Neural cell (in vitro differentiated cells): ENCODE results near the gene MTRFR. TPM values are rescaled to one million over a fixed set of nuclear protein-coding genes. Genes with fewer than 3 reads are reported as not detected.

Source experiments
- H2AFZ ChIP-seq: fragments of 200-600, 300-800 bp; sonication (generic), shearing (Covaris generic); 2 replicates; pipeline ENCODE4 v1.6.0; 2014; ENCODE audit warnings: low read depth, mild to moderate bottlenecking, antibody characterized with exemption, low read length, moderate library complexity
- H3F3A ChIP-seq: fragments of 200-600 bp; shearing (Covaris generic); 2 replicates; pipeline ENCODE4 v1.6.1; 2016; ENCODE audit warnings: mild to moderate bottlenecking, moderate library complexity, mixed read lengths, antibody characterized with exemption, low read length; ENCODE audit not compliant: insufficient read depth, poor library complexity, severe bottlenecking
- H3K27ac ChIP-seq: fragments of 200-600, 300-800 bp; sonication (generic), shearing (Covaris generic); 2 replicates; pipeline ENCODE4 v1.5.1; 2014; ENCODE audit warnings: mild to moderate bottlenecking, low read length, moderate library complexity
- H3K27me3 ChIP-seq: fragments of 300-800, 200-600 bp; sonication (generic), shearing (Covaris generic); 2 replicates; pipeline ENCODE4 v1.6.0; 2014; ENCODE audit warnings: mild to moderate bottlenecking, low read depth, low read length, moderate library complexity; ENCODE audit not compliant: insufficient read depth
- H3K36me3 ChIP-seq: fragments of 300-800, 200-600 bp; sonication (generic), shearing (Covaris generic); 2 replicates; pipeline ENCODE4 v1.5.1; 2014; ENCODE audit warnings: mild to moderate bottlenecking, antibody characterized with exemption, low read length, moderate library complexity; ENCODE audit not compliant: insufficient read depth
- H3K4me2 ChIP-seq: fragments of 300-800, 200-600 bp; sonication (generic), shearing (Covaris generic); 2 replicates; pipeline ENCODE4 v1.6.0; 2014; ENCODE audit warnings: mild to moderate bottlenecking, low read length
- H3K4me3 ChIP-seq: fragments of 300-800, 200-600 bp; sonication (generic), shearing (Covaris generic); 2 replicates; pipeline ENCODE4 v1.5.1; 2014; ENCODE audit warnings: mild to moderate bottlenecking, low read length, moderate library complexity
- H3K79me2 ChIP-seq: fragments of 200-600 bp; shearing (Covaris generic); replicated peaks from 2 replicates; pipeline ENCODE4 v1.6.0; 2014; ENCODE audit warnings: mild to moderate bottlenecking, low read length, moderate library complexity; ENCODE audit not compliant: insufficient read depth
- H3K9ac ChIP-seq: fragments of 300-800, 200-600 bp; sonication (generic), shearing (Covaris generic); 2 replicates; pipeline ENCODE4 v1.6.1; 2016; ENCODE audit warnings: mild to moderate bottlenecking, low read length, mixed read lengths
- H3K9me2 ChIP-seq: fragments of 200-600 bp; shearing (Covaris generic); 2 replicates; pipeline ENCODE4 v1.6.1; 2016; ENCODE audit warnings: mild to moderate bottlenecking, low read length, mixed read lengths; ENCODE audit not compliant: insufficient read depth
- H3K9me3 ChIP-seq: fragments of 200-600, 300-800 bp; sonication (generic), shearing (Covaris generic); 2 replicates; pipeline ENCODE4 v1.6.1; 2016; ENCODE audit warnings: mild to moderate bottlenecking, mixed run types, low read length, moderate library complexity, mixed read lengths
- H4K20me1 ChIP-seq: fragments of 200-600 bp; shearing (Covaris generic); 2 replicates; pipeline ENCODE4 v1.6.1; 2016; ENCODE audit warnings: mild to moderate bottlenecking, mixed run types; ENCODE audit not compliant: insufficient read depth
- CTCF ChIP-seq: fragments of 450-650 bp; IDR thresholded peaks from 2 replicates; pipeline ENCODE4 v1.5.1; 2014; ENCODE audit warnings: antibody characterized with exemption, mild to moderate bottlenecking, moderate library complexity; ENCODE audit not compliant: poor library complexity, severe bottlenecking
- EP300 ChIP-seq: fragments of 450-650 bp; conservative IDR thresholded peaks from 2 replicates; pipeline ENCODE4 v1.6.1; 2014; ENCODE audit warnings: antibody characterized with exemption, mild to moderate bottlenecking, moderate library complexity; ENCODE audit not compliant: poor library complexity, severe bottlenecking
- EZH2 ChIP-seq: fragments of 200-600, 300-800 bp; shearing (Covaris generic), sonication (generic); IDR thresholded peaks from 2 replicates; pipeline ENCODE4 v1.6.1; 2014; ENCODE audit warnings: antibody characterized with exemption, low read length, borderline replicate concordance, mild to moderate bottlenecking; ENCODE audit not compliant: insufficient read depth, poor library complexity, severe bottlenecking
- MXI1 ChIP-seq: fragments of 450-650 bp; conservative IDR thresholded peaks from 2 replicates; pipeline ENCODE4 v1.6.1; 2014; ENCODE audit warnings: antibody characterized with exemption, mild to moderate bottlenecking; ENCODE audit not compliant: poor library complexity, severe bottlenecking
- POLR2AphosphoS5 ChIP-seq: IDR thresholded peaks from 2 replicates; pipeline ENCODE4 v1.6.1; 2012
- RAD21 ChIP-seq: fragments of 450-650 bp; conservative IDR thresholded peaks from 2 replicates; pipeline ENCODE4 v1.6.1; 2014; ENCODE audit warnings: antibody characterized with exemption, mild to moderate bottlenecking, moderate library complexity
- REST ChIP-seq: IDR thresholded peaks from 2 replicates; pipeline ENCODE4 v1.6.1; 2012; ENCODE audit warnings: borderline replicate concordance
- SMC3 ChIP-seq: fragments of 450-650 bp; conservative IDR thresholded peaks from 2 replicates; pipeline ENCODE4 v1.6.1; 2014; ENCODE audit warnings: antibody characterized with exemption, mild to moderate bottlenecking, moderate library complexity; ENCODE audit not compliant: poor library complexity
- TAF1 ChIP-seq: IDR thresholded peaks from 2 replicates; pipeline ENCODE4 v1.6.1; 2012; ENCODE audit warnings: low read depth
- polyA minus RNA-seq: library from RNA; depleted of rRNA, polyadenylated mRNA; stranded (reverse); fragments of >200 nt; gene quantifications from 2 replicates; pipeline ENCODE4 v1.2.3, GENCODE V29; 2014
- polyA plus RNA-seq: library from polyadenylated mRNA; depleted of rRNA; stranded (reverse); fragments of >200 nt; gene quantifications from 2 replicates; pipeline ENCODE4 v1.2.3, GENCODE V29; 2014

The MTRFR gene
- polyA plus RNA-seq (24.1 and 30.0 TPM in 2 replicates), polyA minus RNA-seq (15.1 and 22.2 TPM in 2 replicates)

- peaks cover 53% of the 10 kb centered on the region for H3K79me2 ChIP-seq
- H3K9me3 ChIP-seq = no peaks in the 10 kb centered on the region
- peak within 1 kb of the TSS; percentile 83 for H3K9ac ChIP-seq
- no peaks in the 10 kb centered on the region for H3K27me3 ChIP-seq
- TF ChIP-seq EZH2 (no peak), POLR2AphosphoS5 (peak; percentile 98), EP300 (peak; percentile 67), MXI1 (peak; percentile 87), TAF1 (peak; percentile 95), SMC3 (peak; percentile 42), CTCF (no peak), RAD21 (peak; percentile 23), REST (peak; percentile 95)
- peak within 1 kb of the TSS; percentile 87 for H3K27ac ChIP-seq
- no peaks in the 10 kb centered on the region for H3K9me2 ChIP-seq
- H3K4me3 ChIP-seq = peak within 1 kb of the TSS; percentile 82
- no peaks in the 10 kb centered on the region for H3K36me3 ChIP-seq
- H4K20me1 ChIP-seq = no peaks in the 10 kb centered on the region
- H3K4me2 ChIP-seq = peak within 1 kb of the TSS; percentile 87
- H2AFZ ChIP-seq = peak within 1 kb of the TSS; percentile 86
- H3F3A ChIP-seq = no peaks in the 10 kb centered on the region
Measured at GRCh38 chr12:123232807-123233504, at the start of gene MTRFR, which contains the start of gene MPHOSPH9. Gene MTRFR, plus strand, starts transcription at chr12:123233436. Its CDS starts 20,239 bp downstream, at chr12:123253675. Gene MPHOSPH9, minus strand, starts transcription at chr12:123233141. Its CDS starts 2,777 bp downstream, at chr12:123230364.

GRCh38 chr12:123187637-123188036 is 45.6 kb upstream of the MTRFR start:
- peaks cover 4% of the 10 kb centered on the region for H3K36me3 ChIP-seq
- H3K4me2 ChIP-seq = no peak overlapping the region
- H3K9me3 ChIP-seq = no peaks in the 10 kb centered on the region
- no peak overlapping the region for H3K9ac ChIP-seq
- no peaks in the 10 kb centered on the region for H3F3A ChIP-seq
- no peaks in the 10 kb centered on the region for H3K9me2 ChIP-seq
- H3K27ac ChIP-seq = no peak overlapping the region
- H4K20me1 ChIP-seq = no peaks in the 10 kb centered on the region
- no peak overlapping the region for H3K4me3 ChIP-seq
- H3K79me2 ChIP-seq = no peaks in the 10 kb centered on the region
- TF ChIP-seq RAD21 = no peak
- no peak overlapping the region for H2AFZ ChIP-seq
- no peaks in the 10 kb centered on the region for H3K27me3 ChIP-seq
